Stimulated activated naive CD8-positive, alpha-beta T cell treated with anti-CD3 and anti-CD28 coated beads, Interleukin-15, Interleukin-2, amounts not matched to agents 100 ng/mL and 50 ng/mL, for 24 hours (primary cell): ENCODE results near the gene RANBP3L.

Experiments used
- H3K27ac Mint-ChIP-seq: one replicate; pipeline ENCODE4 v1.8.0; 2021; ENCODE audit warnings: mild to moderate bottlenecking, mixed read lengths
- H3K27me3 Mint-ChIP-seq: one replicate; pipeline ENCODE4 v1.8.0; 2021; ENCODE audit warnings: mixed read lengths
- H3K36me3 Mint-ChIP-seq: one replicate; pipeline ENCODE4 v1.8.0; 2021; ENCODE audit warnings: low read depth, mixed read lengths
- H3K4me1 Mint-ChIP-seq: one replicate; pipeline ENCODE4 v1.8.0; 2021; ENCODE audit warnings: low read depth, mixed read lengths
- H3K4me3 Mint-ChIP-seq: one replicate; pipeline ENCODE4 v1.8.0; 2021; ENCODE audit warnings: mild to moderate bottlenecking, mixed read lengths
- H3K9me3 Mint-ChIP-seq: one replicate; pipeline ENCODE4 v1.8.0; 2021; ENCODE audit warnings: mixed read lengths

Gene RANBP3L

DNA sequence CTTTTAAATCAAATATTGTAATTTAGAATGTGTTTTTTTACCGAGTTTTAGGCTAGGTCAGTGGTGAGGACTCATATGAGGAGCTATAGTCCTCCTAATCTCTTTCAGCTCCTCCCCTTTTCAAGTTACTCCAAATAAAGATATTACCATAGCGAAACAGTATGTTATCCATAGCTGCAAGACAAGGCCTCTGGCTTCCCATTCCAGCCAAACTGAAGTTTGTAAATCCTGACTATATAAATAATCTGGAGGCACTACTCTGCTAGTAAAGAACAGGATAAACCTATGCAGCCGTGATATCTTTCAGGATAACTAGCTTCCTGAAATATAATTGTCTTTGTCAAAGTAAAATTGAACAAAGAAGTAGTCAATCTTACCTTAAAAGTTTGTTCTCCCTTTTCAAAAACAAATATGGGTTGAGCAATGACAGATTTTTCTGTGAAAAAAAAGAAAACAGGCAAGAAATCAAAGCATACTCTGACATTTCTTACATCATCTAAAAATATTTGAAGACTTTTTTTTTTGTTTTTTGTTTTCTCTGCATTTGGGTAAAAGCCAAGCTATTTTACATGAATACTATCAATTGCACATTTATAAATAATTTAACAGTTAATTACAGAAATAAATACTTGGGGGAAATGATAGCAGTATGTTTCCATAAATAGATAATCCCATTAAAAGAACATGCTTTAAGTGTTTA lies 30.7 kb downstream of the RANBP3L start:
- H3K4me3 Mint-ChIP-seq, result no peak overlapping the region
- H3K27ac Mint-ChIP-seq, result no peak overlapping the region
- peaks cover 20% of the 10 kb centered on the region for H3K27me3 Mint-ChIP-seq
- H3K36me3 Mint-ChIP-seq, result no peaks in the 10 kb centered on the region
- H3K9me3 Mint-ChIP-seq, result no peaks in the 10 kb centered on the region
- no peaks in the 10 kb centered on the region for H3K4me1 Mint-ChIP-seq

DNA sequence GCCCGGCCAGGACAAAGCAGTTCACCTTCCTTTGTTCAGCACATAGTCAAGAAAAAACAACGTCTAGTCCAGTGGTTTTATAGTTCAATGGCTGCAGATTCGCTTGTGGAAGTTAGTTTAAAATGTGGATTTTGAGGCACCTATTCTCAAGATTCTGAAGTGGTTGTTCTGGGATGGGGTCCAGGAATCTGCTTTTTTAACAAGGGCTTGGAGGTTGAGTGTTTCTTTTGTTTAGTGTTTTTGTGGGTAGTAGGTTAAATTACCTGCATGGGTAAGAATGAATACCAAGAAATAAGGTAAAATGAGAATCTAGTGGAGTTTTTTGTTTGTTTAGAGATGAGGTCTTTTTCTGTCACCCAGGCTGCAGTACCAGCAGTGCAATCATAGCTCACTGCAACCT lies 31.5 kb downstream of the RANBP3L start:
- H3K4me3 Mint-ChIP-seq, result no peak overlapping the region
- no peaks in the 10 kb centered on the region for H3K36me3 Mint-ChIP-seq
- H3K4me1 Mint-ChIP-seq, result no peaks in the 10 kb centered on the region
- H3K9me3 Mint-ChIP-seq, result no peaks in the 10 kb centered on the region
- H3K27ac Mint-ChIP-seq, result no peak overlapping the region
- peaks cover 15% of the 10 kb centered on the region for H3K27me3 Mint-ChIP-seq

DNA sequence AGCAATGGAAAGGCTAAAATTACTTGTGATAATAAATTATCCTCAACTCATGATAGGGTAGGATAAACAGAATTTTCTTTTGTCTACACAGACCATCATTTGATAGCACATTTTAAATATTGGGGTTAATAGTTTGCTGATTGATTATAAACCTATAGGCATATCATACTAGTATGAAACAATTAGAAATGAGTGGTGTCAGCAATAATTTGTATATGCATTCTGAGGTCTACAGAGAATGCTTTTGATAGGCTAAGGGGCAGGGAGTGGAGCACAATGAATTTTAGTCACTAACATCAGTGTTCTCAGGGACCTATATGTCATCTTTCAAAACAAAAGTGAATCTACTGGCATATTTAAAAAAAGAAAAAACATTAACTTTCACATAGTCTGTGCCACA lies 32.2 kb downstream of the RANBP3L start:
- no peaks in the 10 kb centered on the region for H3K36me3 Mint-ChIP-seq
- no peak overlapping the region for H3K4me3 Mint-ChIP-seq
- H3K9me3 Mint-ChIP-seq, result no peaks in the 10 kb centered on the region
- no peak overlapping the region for H3K27ac Mint-ChIP-seq
- H3K27me3 Mint-ChIP-seq, result peaks cover 15% of the 10 kb centered on the region
- H3K4me1 Mint-ChIP-seq, result no peaks in the 10 kb centered on the region

DNA sequence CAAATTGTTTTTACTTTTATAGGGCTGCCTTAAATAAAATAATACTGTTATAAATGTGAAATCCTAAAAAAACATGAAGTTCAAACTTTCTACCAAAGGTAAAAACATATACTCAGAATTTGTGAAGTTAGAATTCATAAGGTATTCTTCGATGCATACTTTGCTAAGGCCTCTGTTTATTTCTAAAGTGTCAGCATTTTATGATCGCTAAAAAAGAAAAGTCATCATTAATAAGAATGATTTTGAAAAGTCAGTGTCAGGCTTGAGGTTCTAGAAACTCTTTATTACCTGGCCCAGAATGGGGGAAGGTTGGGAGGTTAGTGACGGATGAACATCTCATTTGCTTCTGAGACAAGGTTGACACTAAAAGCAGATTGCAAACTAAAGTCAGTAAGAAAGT lies 33.8 kb downstream of the RANBP3L start:
- Mint-ChIP-seq H3K27ac (no peak overlapping the region), H3K9me3 (no peaks in the 10 kb centered on the region)

DNA sequence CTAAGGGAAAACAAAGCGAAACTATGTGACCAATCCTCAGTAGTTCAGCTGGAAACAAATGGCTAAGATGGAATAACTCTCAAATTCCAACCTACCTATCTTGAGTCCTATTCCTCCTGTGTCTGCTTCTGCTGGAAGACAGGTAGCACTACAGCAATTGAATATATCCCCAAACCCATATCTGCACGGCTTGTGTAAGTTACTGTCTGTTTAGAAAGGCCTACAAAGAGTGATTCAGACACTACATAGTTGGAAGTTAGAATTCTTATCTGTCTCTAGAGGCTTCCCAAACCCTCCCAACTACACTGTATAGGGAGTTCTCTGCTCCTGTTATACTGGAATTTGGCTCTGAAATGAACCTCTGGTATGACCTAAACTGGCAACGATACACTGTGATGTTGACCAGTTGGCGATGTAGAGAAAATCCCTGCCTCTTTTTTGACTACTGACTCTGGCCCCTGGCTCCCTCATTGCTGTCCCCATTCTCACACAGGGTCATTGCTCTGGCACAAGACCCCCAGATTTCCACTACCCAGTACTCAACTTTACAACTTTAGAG lies 37.4 kb downstream of the RANBP3L start:
- no peak overlapping the region for H3K27ac Mint-ChIP-seq
- H3K27me3 Mint-ChIP-seq, result peaks cover 23% of the 10 kb centered on the region
- H3K4me1 Mint-ChIP-seq, result no peaks in the 10 kb centered on the region
- H3K9me3 Mint-ChIP-seq, result no peaks in the 10 kb centered on the region
- H3K36me3 Mint-ChIP-seq, result no peaks in the 10 kb centered on the region
- H3K4me3 Mint-ChIP-seq, result no peak overlapping the region

More for the DNA sequence above, 33.8 kb downstream of the RANBP3L start:
- H3K4me3 Mint-ChIP-seq, result no peak overlapping the region
- H3K36me3 Mint-ChIP-seq, result no peaks in the 10 kb centered on the region
- H3K27me3 Mint-ChIP-seq, result peaks cover 11% of the 10 kb centered on the region
- H3K4me1 Mint-ChIP-seq, result no peaks in the 10 kb centered on the region

DNA sequence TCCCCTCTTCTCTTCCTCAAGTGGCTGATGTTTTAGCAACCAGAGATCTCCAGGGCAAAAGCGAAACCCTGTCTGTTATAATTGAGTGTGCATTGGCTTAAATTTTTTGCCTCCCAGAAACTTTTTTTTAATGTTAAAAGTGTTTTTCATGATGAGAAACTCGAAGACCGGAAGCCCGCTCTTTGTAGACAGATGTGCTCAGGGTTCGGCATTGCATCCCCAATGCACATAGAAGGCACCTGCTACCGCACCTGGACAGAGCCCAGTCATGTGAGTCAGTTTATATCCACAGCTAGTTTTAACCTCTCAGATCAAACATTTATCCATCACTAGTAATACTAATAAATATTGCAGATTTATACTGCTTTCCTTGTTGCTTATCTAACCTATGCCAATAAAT lies 40.5 kb downstream of the RANBP3L start:
- Mint-ChIP-seq H3K9me3 (no peaks in the 10 kb centered on the region), H3K27me3 (peaks cover 23% of the 10 kb centered on the region), H3K4me1 (no peaks in the 10 kb centered on the region), H3K36me3 (no peaks in the 10 kb centered on the region), H3K4me3 (no peak overlapping the region), H3K27ac (no peak overlapping the region)

DNA sequence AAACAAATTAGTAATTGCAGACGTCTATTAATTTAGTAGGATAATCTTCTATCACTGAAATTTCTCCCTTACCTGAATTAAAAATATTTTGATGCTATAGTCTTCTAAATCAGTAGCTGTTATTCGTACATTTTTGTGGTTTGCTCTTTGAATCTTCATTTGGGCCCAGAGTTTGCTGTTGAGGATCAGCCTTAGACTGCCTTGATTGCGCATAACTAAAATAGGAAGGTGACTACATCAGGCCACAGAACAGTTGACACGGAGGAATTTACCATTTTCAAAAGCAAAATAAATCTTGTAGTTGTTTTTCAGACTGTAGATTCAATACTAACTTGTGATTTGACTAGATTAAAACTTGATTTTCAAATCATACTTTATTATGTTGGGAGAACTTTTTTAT lies 48.1 kb downstream of the RANBP3L start:
- Mint-ChIP-seq H3K4me1 (no peaks in the 10 kb centered on the region), H3K27ac (no peak overlapping the region), H3K4me3 (no peak overlapping the region), H3K36me3 (no peaks in the 10 kb centered on the region), H3K9me3 (no peaks in the 10 kb centered on the region), H3K27me3 (peaks cover 6% of the 10 kb centered on the region)

DNA sequence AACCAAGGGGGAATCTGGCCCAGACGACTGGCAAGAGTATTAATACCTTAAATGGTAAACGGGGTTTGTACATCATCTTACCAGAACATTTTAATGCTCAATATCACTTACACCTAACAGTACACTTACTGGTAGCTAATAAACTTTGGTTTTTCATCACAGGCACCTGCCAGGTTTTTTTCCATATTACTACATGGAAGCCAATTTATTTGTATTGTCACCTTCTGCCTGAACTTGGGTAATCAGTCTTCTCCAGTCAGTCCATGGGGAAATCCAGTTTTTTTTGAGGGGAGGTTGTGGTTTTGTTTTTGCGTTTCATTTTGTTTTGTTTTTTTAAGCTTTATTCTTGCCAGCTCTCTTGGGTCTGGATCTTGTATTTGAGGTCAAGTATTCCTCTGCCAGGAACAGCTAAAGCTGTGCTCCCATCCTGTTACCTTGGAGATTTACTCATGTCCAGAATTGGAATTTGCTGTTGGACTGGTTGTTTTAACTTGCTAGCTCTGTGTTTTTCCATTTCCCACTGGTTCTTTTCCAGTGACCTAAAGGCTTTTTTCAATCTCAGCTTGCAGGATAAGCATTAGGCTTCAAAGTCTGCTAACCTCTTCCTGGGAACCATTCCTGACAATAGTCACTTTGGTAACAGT lies 48.9 kb downstream of the RANBP3L start:
- no peaks in the 10 kb centered on the region for H3K36me3 Mint-ChIP-seq
- H3K27ac Mint-ChIP-seq, result no peak overlapping the region
- no peaks in the 10 kb centered on the region for H3K4me1 Mint-ChIP-seq
- H3K4me3 Mint-ChIP-seq, result no peak overlapping the region
- peaks cover 9% of the 10 kb centered on the region for H3K27me3 Mint-ChIP-seq
- no peaks in the 10 kb centered on the region for H3K9me3 Mint-ChIP-seq

DNA sequence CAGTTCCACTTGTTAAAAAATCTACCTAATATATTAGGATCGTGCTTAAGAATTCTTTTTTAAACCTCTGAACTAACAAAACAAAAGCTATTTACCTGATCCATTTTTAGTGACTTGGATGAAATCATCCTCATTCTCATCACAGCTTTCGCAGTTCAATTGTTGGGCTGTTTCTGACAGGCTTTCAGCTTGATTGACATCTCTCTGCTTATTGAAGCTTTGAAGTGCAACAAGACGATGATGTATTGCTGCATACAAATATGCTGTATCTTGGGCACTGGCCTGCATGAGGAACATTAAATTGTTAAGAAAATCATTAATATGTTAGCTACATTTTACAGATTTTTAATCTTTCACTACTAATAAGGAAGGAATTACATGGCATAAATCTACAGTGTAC lies 50.5 kb downstream of the RANBP3L start:
- H3K27ac Mint-ChIP-seq, result no peak overlapping the region
- H3K36me3 Mint-ChIP-seq, result no peaks in the 10 kb centered on the region
- no peak overlapping the region for H3K4me3 Mint-ChIP-seq
- no peaks in the 10 kb centered on the region for H3K4me1 Mint-ChIP-seq
- no peaks in the 10 kb centered on the region for H3K9me3 Mint-ChIP-seq
- peaks cover 4% of the 10 kb centered on the region for H3K27me3 Mint-ChIP-seq

DNA sequence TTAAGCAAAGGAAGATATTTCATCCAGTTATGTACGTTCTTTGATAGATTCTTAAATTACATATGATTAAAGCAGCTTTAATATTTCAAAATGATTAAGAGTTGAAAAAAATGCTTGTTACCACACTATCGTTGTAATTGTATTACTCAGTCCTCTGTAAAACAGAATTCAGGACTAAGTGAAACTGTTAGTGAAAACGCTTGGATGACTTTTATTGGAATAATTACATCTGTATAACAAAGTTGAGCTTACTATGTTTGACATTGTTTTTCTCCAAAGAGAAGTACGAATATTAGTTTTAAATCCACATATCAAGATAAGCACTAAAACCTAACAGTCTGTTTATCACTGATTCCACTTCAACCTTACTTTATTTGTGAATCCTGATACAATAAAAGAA lies 51.3 kb downstream of the RANBP3L start:
- H3K4me1 Mint-ChIP-seq, result no peaks in the 10 kb centered on the region
- H3K27ac Mint-ChIP-seq, result no peak overlapping the region
- H3K36me3 Mint-ChIP-seq, result no peaks in the 10 kb centered on the region
- peaks cover 4% of the 10 kb centered on the region for H3K27me3 Mint-ChIP-seq
- H3K4me3 Mint-ChIP-seq, result no peak overlapping the region
- H3K9me3 Mint-ChIP-seq, result no peaks in the 10 kb centered on the region

DNA sequence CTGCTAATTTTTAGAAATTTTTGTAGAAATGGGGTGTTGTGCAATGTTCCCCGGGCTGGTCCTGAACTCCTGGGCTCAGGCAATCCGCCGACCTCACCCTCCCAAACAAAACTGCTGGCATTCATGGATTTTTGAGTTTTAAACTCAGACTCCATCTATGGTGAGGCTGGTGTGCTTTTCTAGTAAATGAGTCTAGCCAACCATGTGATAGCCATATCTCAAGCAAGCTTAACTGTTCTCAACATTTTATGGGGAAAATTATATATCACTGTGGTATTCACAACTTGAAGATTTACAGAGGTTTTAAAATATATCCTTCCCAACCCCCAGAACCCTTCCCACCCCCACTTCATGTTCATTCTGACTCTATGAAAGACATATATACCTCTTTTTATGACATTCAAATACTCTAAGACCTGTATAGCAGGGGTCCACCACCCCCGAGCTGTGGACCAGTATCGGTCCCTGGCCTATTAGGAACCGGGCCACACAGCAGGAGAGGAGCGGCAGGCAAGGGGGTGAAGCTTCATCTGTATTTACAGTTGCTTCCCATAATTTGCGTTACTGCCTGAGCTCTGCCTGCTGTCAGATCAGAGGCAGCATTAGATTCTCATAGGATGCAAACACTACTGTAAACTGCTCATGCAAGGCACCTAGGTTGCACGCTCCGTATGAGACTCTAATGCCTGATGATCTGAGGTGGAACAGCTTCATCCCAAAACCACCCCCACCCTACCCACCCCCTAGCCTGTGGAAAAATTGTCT lies 55.5 kb downstream of the RANBP3L start:
- Mint-ChIP-seq H3K9me3 (no peaks in the 10 kb centered on the region), H3K27ac (no peak overlapping the region), H3K4me1 (peaks cover 22% of the 10 kb centered on the region), H3K27me3 (peaks cover 4% of the 10 kb centered on the region), H3K36me3 (no peaks in the 10 kb centered on the region), H3K4me3 (no peak overlapping the region)

DNA sequence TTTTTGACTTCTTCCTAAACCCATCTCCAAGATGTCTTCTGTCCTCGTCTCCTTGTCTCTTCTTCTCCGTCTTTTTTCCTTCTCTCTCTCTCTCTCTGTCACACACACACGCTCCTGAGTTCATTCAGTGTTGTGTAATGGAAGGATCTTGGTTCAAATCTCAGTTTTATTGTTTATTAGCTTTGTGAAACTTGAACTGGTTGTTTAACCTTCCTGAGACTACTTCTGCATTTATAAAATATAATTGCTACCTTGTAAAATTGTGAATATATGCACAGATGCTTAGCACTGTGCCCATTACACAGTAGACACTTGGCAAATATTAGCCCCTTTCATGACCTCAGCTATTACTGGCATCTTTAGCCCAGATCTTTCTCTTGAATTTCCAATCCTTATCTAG lies 57.6 kb downstream of the RANBP3L start:
- peaks cover 4% of the 10 kb centered on the region for H3K27me3 Mint-ChIP-seq
- peaks cover 38% of the 10 kb centered on the region for H3K4me1 Mint-ChIP-seq
- peak overlapping the region; percentile 39 for H3K27ac Mint-ChIP-seq
- H3K9me3 Mint-ChIP-seq, result no peaks in the 10 kb centered on the region
- no peak overlapping the region for H3K4me3 Mint-ChIP-seq
- no peaks in the 10 kb centered on the region for H3K36me3 Mint-ChIP-seq

DNA sequence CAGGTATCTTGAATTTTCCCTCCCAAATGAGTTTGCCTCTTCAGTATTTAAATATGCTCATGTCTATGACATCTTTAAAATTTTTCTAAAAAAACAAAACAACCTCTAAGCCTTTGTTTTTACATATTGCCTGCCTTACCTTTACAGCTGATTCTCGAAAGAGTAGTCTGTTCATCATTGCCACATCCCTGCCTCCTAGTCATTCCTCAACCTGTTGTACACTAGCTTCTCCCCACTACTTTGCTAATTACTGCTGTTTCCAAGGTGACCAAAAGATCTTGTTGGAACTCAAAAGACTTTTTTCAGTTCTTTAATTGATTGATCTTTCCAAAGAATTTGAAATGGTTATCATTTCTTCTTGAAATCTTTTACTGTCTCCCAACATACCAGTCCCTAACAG lies 58.0 kb downstream of the RANBP3L start:
- H3K9me3 Mint-ChIP-seq, result no peaks in the 10 kb centered on the region
- peak overlapping the region; percentile 7 for H3K27ac Mint-ChIP-seq
- H3K27me3 Mint-ChIP-seq, result peaks cover 4% of the 10 kb centered on the region
- peaks cover 42% of the 10 kb centered on the region for H3K4me1 Mint-ChIP-seq
- H3K36me3 Mint-ChIP-seq, result no peaks in the 10 kb centered on the region
- H3K4me3 Mint-ChIP-seq, result peak overlapping the region; percentile 79

DNA sequence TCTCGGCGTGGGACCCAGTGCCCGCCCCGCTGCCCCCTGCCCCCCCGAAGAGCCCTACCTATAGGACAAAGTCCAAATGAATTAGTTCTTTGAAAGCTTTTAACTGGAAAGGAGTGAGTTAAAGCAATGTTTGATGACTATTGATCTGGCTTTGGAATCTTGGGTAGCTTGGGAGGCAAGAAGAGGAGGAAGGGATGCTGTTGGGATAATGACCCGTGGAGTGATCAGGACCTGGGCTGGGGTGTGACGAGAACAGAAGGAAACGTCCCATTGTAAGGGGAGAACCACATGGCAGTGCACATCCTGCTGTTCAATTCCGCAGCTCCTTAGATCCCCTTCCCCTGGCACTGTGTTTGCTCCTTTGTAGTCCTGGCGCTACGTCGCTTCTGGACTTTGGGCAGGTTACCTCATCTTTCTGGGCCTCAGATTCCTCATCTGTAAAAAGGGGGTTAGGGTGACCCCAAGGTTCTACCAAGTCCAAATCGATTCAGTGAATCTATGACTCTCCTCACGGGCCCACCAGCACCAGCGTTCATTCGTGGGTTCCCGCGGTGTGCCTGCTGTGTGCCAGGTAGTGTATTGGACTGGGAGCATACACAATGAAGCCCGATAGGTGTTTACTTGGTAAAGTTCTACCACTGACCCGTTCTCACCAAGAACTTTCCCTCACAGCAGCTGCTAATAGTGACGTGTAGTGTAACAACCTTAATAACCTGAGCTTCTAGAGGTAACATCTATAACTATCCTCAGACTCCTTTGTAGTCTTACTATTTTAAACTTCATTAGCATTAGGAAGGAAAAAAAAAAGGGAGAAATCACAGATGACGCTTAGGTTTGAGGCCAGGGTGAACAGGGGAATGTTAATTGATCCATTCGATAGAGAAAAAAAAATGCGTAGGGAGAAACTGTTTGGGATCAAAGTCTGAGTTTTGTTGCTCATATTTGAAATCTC lies 58.9 kb downstream of the RANBP3L start:
- no peaks in the 10 kb centered on the region for H3K9me3 Mint-ChIP-seq
- peaks cover under 1% of the 10 kb centered on the region for H3K27me3 Mint-ChIP-seq
- H3K4me3 Mint-ChIP-seq, result peak overlapping the region; percentile 79
- H3K4me1 Mint-ChIP-seq, result peaks cover 49% of the 10 kb centered on the region
- peak overlapping the region; percentile 95 for H3K27ac Mint-ChIP-seq
- no peaks in the 10 kb centered on the region for H3K36me3 Mint-ChIP-seq
